Measurements from ENCODE around the gene DBX2. TPM values are rescaled to one million over a fixed set of nuclear protein-coding genes. Genes with fewer than 3 reads are reported as not detected.
A peak's percentile ranks its signal among the peaks of the same experiment; 100 is the strongest.

DBX2 gene
- total RNA-seq, 1 donor from 2014 or later: not detected

DNA sequence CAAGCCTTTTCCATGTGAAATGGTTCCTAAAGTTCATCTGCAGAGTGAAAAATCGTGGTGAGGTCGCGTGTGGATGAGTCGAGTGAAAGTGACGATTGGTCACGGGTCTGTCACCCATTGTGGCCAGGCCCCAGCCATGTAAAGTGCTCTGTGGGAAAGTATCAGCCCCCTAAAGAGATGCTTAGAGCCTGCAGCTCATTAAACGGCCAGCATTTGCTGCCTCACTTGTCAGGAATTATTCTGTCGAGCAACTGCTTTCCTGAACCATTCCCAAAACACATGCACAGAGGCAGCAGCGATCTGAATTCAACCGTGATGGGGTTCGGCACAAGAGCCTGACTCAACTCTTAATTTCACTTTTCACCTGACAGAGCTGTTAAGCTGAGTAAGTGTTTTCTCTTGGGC, 16.0 kb downstream of the DBX2 start:
- Histone ChIP-seq H3F3A (ENCODE audit: low read depth) (peaks cover 17% of the 10 kb centered on the region), H3K4me3 (no peak overlapping the region), H3K79me2 (ENCODE audit: low read depth) (no peaks in the 10 kb centered on the region), H3K4me2 (peak overlapping the region; percentile 36), H3K9ac (no peak overlapping the region), H3K4me1 (peaks cover 29% of the 10 kb centered on the region), H3K9me3 (ENCODE audit: low read depth) (no peaks in the 10 kb centered on the region), H3K27me3 (no peaks in the 10 kb centered on the region), H4K20me1 (ENCODE audit: low read depth) (no peaks in the 10 kb centered on the region), H3K36me3 (peaks cover 2% of the 10 kb centered on the region), H2AFZ (replicated peaks) (peak overlapping the region; percentile 22), H3K27ac (peak overlapping the region; percentile 51)
- Mint-ChIP-seq H3K9me3 (peaks cover 8% of the 10 kb centered on the region), H3K4me1 (peaks cover 31% of the 10 kb centered on the region), H3K36me3 (no peaks in the 10 kb centered on the region), H3K27me3 (ENCODE audit: insufficient read depth, low read depth) (peaks cover 32% of the 10 kb centered on the region), H3K27ac (no peak overlapping the region), H3K4me3 (peak overlapping the region; percentile 35)
- DNase-seq (ENCODE audit: low spot score): peak; percentile 70
- TF ChIP-seq, protein P1, sequence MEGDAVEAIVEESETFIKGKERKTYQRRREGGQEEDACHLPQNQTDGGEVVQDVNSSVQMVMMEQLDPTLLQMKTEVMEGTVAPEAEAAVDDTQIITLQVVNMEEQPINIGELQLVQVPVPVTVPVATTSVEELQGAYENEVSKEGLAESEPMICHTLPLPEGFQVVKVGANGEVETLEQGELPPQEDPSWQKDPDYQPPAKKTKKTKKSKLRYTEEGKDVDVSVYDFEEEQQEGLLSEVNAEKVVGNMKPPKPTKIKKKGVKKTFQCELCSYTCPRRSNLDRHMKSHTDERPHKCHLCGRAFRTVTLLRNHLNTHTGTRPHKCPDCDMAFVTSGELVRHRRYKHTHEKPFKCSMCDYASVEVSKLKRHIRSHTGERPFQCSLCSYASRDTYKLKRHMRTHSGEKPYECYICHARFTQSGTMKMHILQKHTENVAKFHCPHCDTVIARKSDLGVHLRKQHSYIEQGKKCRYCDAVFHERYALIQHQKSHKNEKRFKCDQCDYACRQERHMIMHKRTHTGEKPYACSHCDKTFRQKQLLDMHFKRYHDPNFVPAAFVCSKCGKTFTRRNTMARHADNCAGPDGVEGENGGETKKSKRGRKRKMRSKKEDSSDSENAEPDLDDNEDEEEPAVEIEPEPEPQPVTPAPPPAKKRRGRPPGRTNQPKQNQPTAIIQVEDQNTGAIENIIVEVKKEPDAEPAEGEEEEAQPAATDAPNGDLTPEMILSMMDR (IDR thresholded peaks at IDR 0.05): no peak
- TF ChIP-seq EZH2phosphoT487 (IDR thresholded peaks at IDR 0.05) (no peak), EZH2 (IDR thresholded peaks at IDR 0.05) (no peak)

DNA sequence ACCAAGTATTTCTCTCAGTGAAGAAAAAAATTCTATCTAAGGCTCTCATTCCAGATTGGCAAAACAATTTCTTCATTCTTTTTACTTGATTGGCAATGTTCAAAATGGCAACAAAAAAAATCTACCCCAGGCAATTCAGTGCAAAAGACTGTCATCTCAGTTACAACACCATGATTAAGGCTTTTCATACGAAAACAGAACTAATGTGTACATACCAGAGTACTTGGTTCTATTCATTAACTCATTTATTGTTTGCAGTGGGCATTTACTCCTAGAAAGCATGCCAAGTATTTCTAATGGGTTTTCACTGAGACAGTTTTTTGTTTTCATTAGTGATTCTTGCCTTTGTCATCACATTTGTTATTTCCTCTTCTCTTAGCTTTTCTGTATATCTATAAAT, 33.0 kb downstream of the DBX2 start:
- Histone ChIP-seq H3K9ac (no peak overlapping the region), H3K27me3 (no peaks in the 10 kb centered on the region), H3K4me1 (no peaks in the 10 kb centered on the region), H2AFZ (replicated peaks) (no peak overlapping the region), H3F3A (ENCODE audit: low read depth) (no peaks in the 10 kb centered on the region), H4K20me1 (ENCODE audit: low read depth) (no peaks in the 10 kb centered on the region), H3K79me2 (ENCODE audit: low read depth) (no peaks in the 10 kb centered on the region), H3K27ac (no peak overlapping the region), H3K9me3 (ENCODE audit: low read depth) (peaks cover 5% of the 10 kb centered on the region), H3K4me3 (no peak overlapping the region), H3K4me2 (no peak overlapping the region), H3K36me3 (no peaks in the 10 kb centered on the region)
- H3K36me3 Mint-ChIP-seq: no peaks in the 10 kb centered on the region
- no peak overlapping the region for H3K27ac Mint-ChIP-seq
- H3K9me3 Mint-ChIP-seq: peaks cover 9% of the 10 kb centered on the region
- no peaks in the 10 kb centered on the region for H3K4me1 Mint-ChIP-seq
- TF ChIP-seq EZH2 (IDR thresholded peaks at IDR 0.05): no peak
- TF ChIP-seq EZH2phosphoT487 (IDR thresholded peaks at IDR 0.05): no peak
- TF ChIP-seq, protein P1 (IDR thresholded peaks at IDR 0.05): no peak
- peaks cover 5% of the 10 kb centered on the region for H3K27me3 Mint-ChIP-seq (ENCODE audit: insufficient read depth, low read depth)
- DNase-seq (ENCODE audit: low spot score): no peak
- H3K4me3 Mint-ChIP-seq: no peak overlapping the region

DNA sequence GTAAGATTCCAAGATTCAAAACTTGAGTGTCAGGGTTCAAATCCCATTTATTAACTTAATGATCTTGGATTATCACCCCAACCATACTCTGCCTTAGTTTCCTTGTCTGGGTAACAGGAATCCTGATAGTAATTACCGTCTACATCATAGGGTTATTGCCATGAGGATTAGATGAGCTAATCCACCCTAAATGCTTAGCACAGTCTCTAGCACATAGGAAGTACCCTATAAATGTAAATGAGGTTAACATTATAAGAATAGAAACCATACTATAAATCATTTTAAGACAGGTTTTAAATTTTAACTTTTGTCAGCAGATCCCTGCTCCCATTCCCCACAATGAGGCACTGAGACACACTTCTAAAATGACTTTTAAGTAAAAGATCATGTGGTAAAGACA, 36.5 kb downstream of the DBX2 start:
- Histone ChIP-seq H3K4me1 (no peaks in the 10 kb centered on the region), H3K36me3 (no peaks in the 10 kb centered on the region), H3K79me2 (ENCODE audit: low read depth) (no peaks in the 10 kb centered on the region), H3K4me3 (no peak overlapping the region), H3K27ac (no peak overlapping the region), H2AFZ (replicated peaks) (no peak overlapping the region), H4K20me1 (ENCODE audit: low read depth) (no peaks in the 10 kb centered on the region), H3K9ac (no peak overlapping the region), H3K4me2 (no peak overlapping the region), H3K27me3 (no peaks in the 10 kb centered on the region), H3K9me3 (ENCODE audit: low read depth) (no peaks in the 10 kb centered on the region), H3F3A (ENCODE audit: low read depth) (no peaks in the 10 kb centered on the region)
- Mint-ChIP-seq H3K27ac (no peak overlapping the region), H3K4me3 (no peak overlapping the region), H3K36me3 (no peaks in the 10 kb centered on the region), H3K9me3 (peaks cover under 1% of the 10 kb centered on the region), H3K4me1 (no peaks in the 10 kb centered on the region), H3K27me3 (ENCODE audit: insufficient read depth, low read depth) (peaks cover 2% of the 10 kb centered on the region)
- TF ChIP-seq EZH2 (IDR thresholded peaks at IDR 0.05) (no peak), EZH2phosphoT487 (IDR thresholded peaks at IDR 0.05) (no peak)
- TF ChIP-seq, protein P1 (IDR thresholded peaks at IDR 0.05): no peak
- DNase-seq (ENCODE audit: low spot score): no peak

All from neural progenitor cell (in vitro differentiated cells).